ENCODE measurements around the gene DIPK1A. TPM values are rescaled to one million over a fixed set of nuclear protein-coding genes. Genes with fewer than 3 reads are reported as not detected.

DIPK1A gene
- 7.5 TPM for total RNA-seq
- long read RNA-seq, transcript FAM69A-201 (5 exons, 2,574 nt), result major isoform, 23 of 30 reads
- long read RNA-seq, partial matches to known transcripts, result 0 of 30 reads
- long read RNA-seq, other reads (novel, unspliced or antisense), result 7 of 30 reads

DNA sequence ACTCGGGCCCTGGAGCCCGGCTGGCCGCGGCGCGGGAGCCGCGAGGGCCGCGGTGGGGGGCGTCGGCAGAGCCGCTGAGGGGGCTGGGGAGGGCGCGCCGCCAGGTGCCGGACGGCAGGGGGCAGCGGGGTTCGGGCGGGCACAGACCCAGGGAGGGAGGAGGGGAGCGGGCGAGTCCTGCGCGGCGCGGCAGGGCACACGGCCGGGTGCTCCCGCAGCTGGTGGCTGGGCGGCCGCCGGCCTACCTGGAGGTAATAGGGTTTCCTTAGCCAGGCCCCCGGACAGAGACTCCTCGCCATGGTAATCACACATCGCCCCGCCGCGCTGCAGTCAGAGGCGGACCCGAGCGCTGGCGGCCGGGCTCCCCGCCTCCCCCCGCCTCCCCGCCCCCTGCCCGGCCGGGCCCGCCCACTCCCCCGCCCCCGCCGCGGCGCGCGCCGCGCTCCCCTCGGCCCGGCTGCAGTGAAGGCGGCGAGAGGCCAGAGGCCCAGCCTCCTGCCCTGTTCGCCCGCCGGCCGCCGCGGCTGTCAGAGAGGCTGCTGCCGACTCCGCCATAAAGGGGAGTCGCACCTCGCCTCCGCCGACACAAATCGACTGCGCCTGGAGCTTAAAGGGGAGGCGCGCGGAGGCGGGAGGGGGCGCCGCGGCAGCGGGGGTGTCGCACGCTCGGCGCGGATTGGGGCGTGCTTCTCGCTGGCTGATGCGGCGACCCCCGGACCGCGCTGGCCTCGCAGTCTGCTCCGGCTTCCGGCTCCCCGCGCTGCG lies at the start of gene DIPK1A:
DIPK1A (minus strand) TSS at position 332 of the 765 bp plus-strand sequence; CDS start at position 299, 33 bp downstream.
- intact Hi-C loops (cut with DNase I), result loop anchor here (2.0 kb wide), 2 partner anchors 33 to 103 kb away; no protein-coding TSS in a partner anchor
- peak; percentile 83 for DNase-seq (ENCODE audit: low spot score)

- intact Hi-C loops (cut with DNase I), result no loop called here
- no peak for DNase-seq (ENCODE audit: low spot score)
Observed at GRCh38 chr1:93007941-93008577, 46.8 kb upstream of the DIPK1A start.

DNA sequence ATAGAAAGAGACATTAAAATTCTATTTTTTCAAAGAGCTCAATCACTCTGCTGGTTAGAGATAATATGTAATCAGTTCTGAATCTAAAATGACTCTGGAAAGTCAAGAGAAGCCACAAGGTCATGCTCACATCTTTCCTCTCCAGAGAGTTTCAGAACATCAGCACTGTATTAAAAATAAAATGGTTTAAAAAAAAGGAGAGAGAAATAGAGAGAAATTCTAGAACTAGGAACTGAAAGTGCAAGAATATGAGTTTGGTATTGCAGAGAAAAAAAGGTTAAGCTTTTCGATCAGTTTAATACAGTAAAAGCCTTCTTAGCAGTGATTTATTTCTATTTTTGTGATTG lies 44.0 kb upstream of the DIPK1A start:
- intact Hi-C loops (cut with DNase I), result no loop called here
- DNase-seq (ENCODE audit: low spot score), result no peak

DNA sequence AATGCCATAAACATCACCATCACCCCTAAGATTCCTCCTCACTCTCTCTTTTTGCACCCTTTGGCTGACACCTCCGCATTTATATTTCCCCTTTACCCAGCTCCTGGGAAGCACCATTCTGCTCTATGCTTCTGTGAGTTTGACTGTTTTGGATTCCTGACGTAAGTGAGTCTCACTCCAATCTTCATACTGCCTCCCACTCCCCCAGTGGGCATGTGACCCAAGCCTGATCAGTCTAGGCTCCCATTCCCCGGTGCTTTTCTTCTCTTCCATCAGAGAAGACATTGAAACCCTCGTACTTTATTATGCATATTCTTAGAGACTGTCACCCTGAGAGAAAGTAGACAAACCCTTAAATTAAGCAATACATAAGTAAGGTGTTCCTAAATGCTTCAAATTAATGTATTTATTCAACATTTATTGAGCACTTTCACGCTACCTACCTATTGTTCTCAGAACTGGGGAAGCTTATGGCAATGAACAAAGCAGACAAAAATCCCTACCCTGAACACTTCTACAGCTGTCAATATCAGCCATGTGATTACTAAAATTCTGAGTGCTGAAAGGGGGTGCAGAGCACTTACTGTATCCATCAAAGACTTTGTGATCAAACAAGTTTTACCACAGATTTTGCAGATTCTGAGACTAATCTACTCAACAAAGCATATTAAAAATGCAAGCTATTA lies 43.4 kb upstream of the DIPK1A start:
- DNase-seq (ENCODE audit: low spot score), result no peak
- intact Hi-C loops (cut with DNase I), result no loop called here

DNA sequence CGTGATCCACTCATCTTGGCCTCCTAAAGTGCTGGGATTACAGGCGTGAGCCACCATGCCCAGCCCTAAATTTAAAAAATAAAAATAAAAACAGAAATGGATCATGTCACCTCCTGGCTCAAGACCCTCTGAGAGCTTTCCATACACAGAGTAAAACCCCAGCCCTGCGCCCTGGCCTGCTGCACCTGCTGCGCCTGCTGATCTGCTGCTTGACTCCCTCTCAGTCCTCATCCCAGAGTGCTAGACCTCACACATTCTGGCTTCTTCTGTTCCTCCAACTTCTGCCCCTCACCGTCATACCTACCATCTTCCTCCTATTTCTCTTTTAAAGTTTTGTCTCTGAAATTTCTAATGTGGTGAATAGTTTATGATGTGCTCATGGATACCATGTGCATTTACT lies 42.7 kb upstream of the DIPK1A start:
- no peak for DNase-seq (ENCODE audit: low spot score)

GRCh38 chr1:93002781-93003180 lies 41.5 kb upstream of the DIPK1A start:
- intact Hi-C loops (cut with DNase I), result no loop called here
- no peak for DNase-seq (ENCODE audit: low spot score)

More for the DNA sequence above, 42.7 kb upstream of the DIPK1A start:
- intact Hi-C loops (cut with DNase I), result no loop called here

- intact Hi-C loops (cut with DNase I), result no loop called here
Observed at GRCh38 chr1:93001893-93002292, 40.6 kb upstream of the DIPK1A start.

DNA sequence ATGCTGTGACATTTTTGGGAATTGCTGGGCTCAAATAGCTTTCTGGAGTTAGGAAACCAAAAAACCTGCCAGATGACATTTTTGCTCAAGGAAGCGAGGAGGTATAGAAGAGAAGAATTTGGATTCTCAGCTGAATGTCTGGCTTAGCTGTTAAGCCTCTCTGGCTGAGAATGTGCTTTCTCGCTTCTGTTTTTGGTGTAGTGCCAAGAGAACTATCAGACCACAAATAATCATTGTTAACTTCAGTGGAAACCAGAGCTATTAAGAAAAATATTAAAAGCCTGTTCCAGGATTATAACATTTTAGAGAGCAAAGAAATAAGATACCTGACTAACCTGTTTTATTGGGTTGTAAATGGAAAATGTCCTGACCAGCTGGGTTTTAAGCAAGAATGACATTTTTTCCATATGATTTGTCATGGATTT lies 39.5 kb upstream of the DIPK1A start:
- intact Hi-C loops (cut with DNase I), result no loop called here
- DNase-seq (ENCODE audit: low spot score), result no peak

More at GRCh38 chr1:93001893-93002292, 40.6 kb upstream of the DIPK1A start:
- DNase-seq (ENCODE audit: low spot score), result no peak

DNA sequence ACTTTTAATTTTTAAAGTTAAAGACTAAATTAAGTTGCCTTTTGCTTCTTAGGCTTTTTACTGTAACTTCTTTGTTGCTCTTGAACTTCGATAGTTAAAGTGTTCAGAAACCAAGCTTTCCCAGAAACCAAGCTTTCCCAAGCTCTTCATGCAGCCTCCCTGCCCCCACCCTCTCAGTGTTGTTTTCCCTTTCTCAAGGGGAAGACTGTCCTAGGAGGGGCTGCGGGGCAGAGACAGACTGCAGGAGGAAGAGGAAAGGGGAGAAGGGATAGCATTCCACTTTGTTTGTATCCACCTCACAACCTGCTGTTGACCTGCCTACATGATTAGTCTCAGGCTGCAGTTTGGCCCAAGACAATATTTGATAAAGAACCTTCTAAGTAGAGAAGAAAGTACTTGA lies 39.0 kb upstream of the DIPK1A start:
- intact Hi-C loops (cut with DNase I), result no loop called here
- no peak for DNase-seq (ENCODE audit: low spot score)

DNA sequence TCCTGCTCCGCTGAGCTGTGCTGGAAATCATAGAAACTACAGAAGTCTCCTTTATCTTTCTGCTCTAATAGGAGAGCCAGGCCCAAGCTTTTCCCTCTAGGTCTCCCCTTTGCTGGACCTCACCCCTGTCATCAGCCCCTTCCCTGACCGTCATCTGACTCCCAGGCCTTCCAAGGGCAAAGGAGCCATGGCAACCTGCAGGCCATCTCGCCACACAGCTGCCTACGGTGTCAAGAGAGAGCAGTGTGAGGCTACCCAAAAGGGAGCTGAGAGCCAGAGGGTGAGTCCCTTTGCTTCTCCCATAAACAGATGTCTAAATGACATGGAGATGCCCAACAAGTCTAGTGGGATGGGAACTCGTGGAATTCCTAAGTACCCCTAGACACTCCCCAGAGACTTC lies 37.6 kb upstream of the DIPK1A start:
- no peak for DNase-seq (ENCODE audit: low spot score)
- intact Hi-C loops (cut with DNase I), result no loop called here

GRCh38 chr1:92995441-92996430 lies 34.5 kb upstream of the DIPK1A start:
- no peak for DNase-seq (ENCODE audit: low spot score)

GRCh38 chr1:92994105-92994712 lies 32.9 kb upstream of the DIPK1A start:
- DNase-seq (ENCODE audit: low spot score), result no peak
- intact Hi-C loops (cut with DNase I), result loop anchor here (1.0 to 2.0 kb wide), 2 partner anchors 33 to 135 kb away; partner anchors contain the start of gene DIPK1A

More at GRCh38 chr1:92995441-92996430, 34.5 kb upstream of the DIPK1A start:
- intact Hi-C loops (cut with DNase I), result loop anchor here (2.0 kb wide), 1 partner anchor 35 kb away; the partner anchor contains the start of gene DIPK1A

DNA sequence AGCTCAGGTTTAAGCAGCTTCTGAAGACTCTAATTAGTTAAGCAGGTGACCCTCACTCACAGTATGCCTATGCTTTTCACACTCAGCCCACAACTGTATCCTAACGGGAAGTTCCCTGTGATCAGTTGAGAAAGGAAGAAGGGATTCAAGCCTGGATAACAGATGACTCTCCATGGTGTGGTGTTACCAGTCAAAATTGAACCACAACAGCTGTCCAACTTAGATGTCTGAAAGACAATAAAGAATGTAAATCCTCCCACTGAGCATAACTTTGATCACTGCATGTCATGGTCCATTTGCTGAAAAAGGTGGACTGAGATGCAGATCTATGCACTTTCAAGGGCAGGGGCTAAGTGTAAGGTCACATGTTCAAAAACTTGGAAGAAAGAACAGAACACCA lies 32.3 kb upstream of the DIPK1A start:
- intact Hi-C loops (cut with DNase I), result no loop called here
- no peak for DNase-seq (ENCODE audit: low spot score)

- intact Hi-C loops (cut with DNase I), result no loop called here
- DNase-seq (ENCODE audit: low spot score), result no peak
Observed at GRCh38 chr1:92992877-92993276, 31.6 kb upstream of the DIPK1A start.

DNA sequence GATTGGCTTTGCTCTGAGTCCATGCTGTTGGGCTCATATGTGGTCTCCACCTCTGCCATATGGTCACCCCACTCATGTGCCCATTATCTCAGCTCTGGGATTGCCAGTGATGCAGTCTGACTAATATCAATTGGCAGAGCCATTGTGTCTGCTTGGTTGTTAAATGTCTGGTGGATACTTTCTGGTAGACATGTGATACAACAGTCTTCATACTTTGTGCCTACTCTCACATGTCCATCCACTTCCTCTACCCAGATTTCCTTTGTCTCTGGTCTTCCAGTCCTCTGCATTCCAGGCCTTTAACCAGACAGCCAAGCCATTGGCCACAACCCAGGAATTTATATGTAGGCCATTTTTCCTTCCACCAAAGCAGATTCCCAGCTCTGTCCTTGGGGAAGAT lies 30.8 kb upstream of the DIPK1A start:
- DNase-seq (ENCODE audit: low spot score), result no peak
- intact Hi-C loops (cut with DNase I), result no loop called here

- no peak for DNase-seq (ENCODE audit: low spot score)
- intact Hi-C loops (cut with DNase I), result no loop called here
Observed at GRCh38 chr1:92990828-92991227, 29.6 kb upstream of the DIPK1A start.

- intact Hi-C loops (cut with DNase I), result no loop called here
Observed at GRCh38 chr1:92989936-92990583, 28.8 kb upstream of the DIPK1A start.

DNA sequence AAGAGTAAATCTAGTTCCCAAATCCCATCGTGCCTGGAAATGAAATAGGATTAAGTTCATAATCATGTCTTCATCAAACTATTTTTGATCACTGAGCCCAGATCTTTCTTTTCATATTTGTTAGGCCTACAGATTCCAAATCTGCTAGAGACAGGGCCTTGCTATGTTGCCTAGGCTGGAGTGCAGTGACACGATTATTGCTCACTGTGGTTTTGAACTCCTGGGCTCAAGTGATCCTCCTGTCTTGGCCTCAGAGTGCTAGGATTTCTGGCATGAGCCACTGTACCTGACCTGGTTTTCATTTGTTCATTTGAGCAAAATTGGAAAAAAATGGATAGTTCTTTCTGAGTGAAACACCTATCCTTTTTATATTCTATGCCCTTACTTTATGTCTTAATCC lies 28.0 kb upstream of the DIPK1A start:
- intact Hi-C loops (cut with DNase I), result no loop called here
- DNase-seq (ENCODE audit: low spot score), result no peak

More at GRCh38 chr1:92989936-92990583, 28.8 kb upstream of the DIPK1A start:
- DNase-seq (ENCODE audit: low spot score), result no peak

Measured in cardiac septum (tissue), 1 donor.